ENCODE data around the gene CDC42BPA.
A peak's percentile ranks its signal among the peaks of the same experiment; 100 is the strongest.
"Not testable (repeated sequence)": the region's sequence is repeated elsewhere in the genome, so short reads cannot be mapped to it uniquely, and the experiment has no call there.

CDC42BPA gene

GRCh38 chr1:227190321-227190720, 128.0 kb downstream of the CDC42BPA start:
- DNase-seq, result no peak

- DNase-seq, result no peak
Measured at GRCh38 chr1:227185291-227185690, 133.0 kb downstream of the CDC42BPA start.

- no peak for DNase-seq
Measured at GRCh38 chr1:227182012-227182411, 136.3 kb downstream of the CDC42BPA start.

- DNase-seq, result no peak
Measured at GRCh38 chr1:227175611-227176010, 142.7 kb downstream of the CDC42BPA start.

GRCh38 chr1:227174164-227174563, 144.1 kb downstream of the CDC42BPA start:
- DNase-seq, result no peak

- DNase-seq, result no peak
Measured at GRCh38 chr1:227170361-227171166, 147.7 kb downstream of the CDC42BPA start.

GRCh38 chr1:227169343-227169742, 148.9 kb downstream of the CDC42BPA start:
- no peak for DNase-seq

GRCh38 chr1:227167276-227168101, 150.8 kb downstream of the CDC42BPA start:
- peak; percentile 13 for DNase-seq

GRCh38 chr1:227166559-227166958, 151.7 kb downstream of the CDC42BPA start:
- no peak for DNase-seq

GRCh38 chr1:227161470-227161869, 156.8 kb downstream of the CDC42BPA start:
- no peak for DNase-seq

- DNase-seq, result no peak
Measured at GRCh38 chr1:227156520-227156919, 161.8 kb downstream of the CDC42BPA start.

- no peak for DNase-seq
Measured at GRCh38 chr1:227155688-227156087, 162.6 kb downstream of the CDC42BPA start.

- DNase-seq, result no peak
Measured at GRCh38 chr1:227155004-227155403, 163.3 kb downstream of the CDC42BPA start.

- DNase-seq, result no peak
Measured at GRCh38 chr1:227152525-227152924, 165.8 kb downstream of the CDC42BPA start.

GRCh38 chr1:227140376-227140775, 177.9 kb downstream of the CDC42BPA start:
- no peak for DNase-seq

GRCh38 chr1:227136210-227136820, 182.0 kb downstream of the CDC42BPA start:
- no peak for DNase-seq

- DNase-seq, result no peak
Measured at GRCh38 chr1:227134686-227135314, 183.5 kb downstream of the CDC42BPA start.

- not testable (repeated sequence) for DNase-seq
Measured at GRCh38 chr1:227132695-227133094, 185.6 kb downstream of the CDC42BPA start.

- DNase-seq, result peak; percentile 4
Measured at GRCh38 chr1:227131193-227131592, 187.1 kb downstream of the CDC42BPA start.

GRCh38 chr1:227127891-227128290, 190.4 kb downstream of the CDC42BPA start:
- DNase-seq, result no peak

GRCh38 chr1:227125929-227126545, 192.3 kb downstream of the CDC42BPA start:
- no peak for DNase-seq

GRCh38 chr1:227124473-227124872, 193.8 kb downstream of the CDC42BPA start:
- no peak for DNase-seq

- no peak for DNase-seq
Measured at GRCh38 chr1:227120826-227121225, 197.5 kb downstream of the CDC42BPA start.
